MM.1S (cell line): ENCODE results near the gene RBM15B.

Experiments used
- DNase-seq: peaks from one replicate; pipeline ENCODE4 v3.0.0-alpha.2; 2015
- H2AFZ ChIP-seq: fragments of 300-600 bp; sonication (generic); 2 replicates; pipeline ENCODE4 v1.6.0; 2016; ENCODE audit warnings: antibody characterized with exemption, low read length
- H3F3A ChIP-seq: fragments of 300-600 bp; sonication (generic); 2 replicates; pipeline ENCODE4 v1.6.1; 2016; ENCODE audit warnings: mild to moderate bottlenecking, antibody characterized with exemption, low read length, moderate library complexity, mixed read lengths; ENCODE audit not compliant: insufficient read depth
- H3K27ac ChIP-seq: fragments of 300-600 bp; sonication (generic); 2 replicates; pipeline ENCODE4 v1.5.1; 2016; ENCODE audit warnings: mild to moderate bottlenecking, low read length
- H3K27me3 ChIP-seq: fragments of 300-600 bp; sonication (generic); replicated peaks from 2 replicates; pipeline ENCODE4 v1.6.0; 2016; ENCODE audit warnings: low read length; ENCODE audit not compliant: insufficient read depth
- H3K36me3 ChIP-seq: fragments of 300-600 bp; sonication (generic); replicated peaks from 2 replicates; pipeline ENCODE4 v1.6.1; 2016; ENCODE audit warnings: mild to moderate bottlenecking, low read length, mixed read lengths; ENCODE audit not compliant: insufficient read depth
- H3K4me1 ChIP-seq: fragments of 300-600 bp; sonication (generic); 2 replicates; pipeline ENCODE4 v1.6.1; 2016; ENCODE audit warnings: low read length, mixed read lengths
- H3K4me2 ChIP-seq: fragments of 300-600 bp; sonication (generic); 2 replicates; pipeline ENCODE4 v1.6.0; 2016; ENCODE audit warnings: low read depth, low read length
- H3K4me3 ChIP-seq: fragments of 300-600 bp; sonication (generic); 2 replicates; pipeline ENCODE4 v1.5.1; 2016; ENCODE audit warnings: low read length, mixed read lengths
- H3K79me2 ChIP-seq: fragments of 300-600 bp; sonication (generic); 2 replicates; pipeline ENCODE4 v1.6.1; 2016; ENCODE audit warnings: mixed run types, low read length, mixed read lengths
- H3K9ac ChIP-seq: fragments of 300-600 bp; sonication (generic); 2 replicates; pipeline ENCODE4 v1.6.1; 2016; ENCODE audit warnings: low read length, mixed read lengths
- H3K9me2 ChIP-seq: fragments of 300-600 bp; sonication (generic); replicated peaks from 2 replicates; pipeline ENCODE4 v1.6.1; 2016; ENCODE audit warnings: mild to moderate bottlenecking, low read length, mixed read lengths; ENCODE audit not compliant: insufficient read depth
- H3K9me3 ChIP-seq: fragments of 300-600 bp; sonication (generic); replicated peaks from 2 replicates; pipeline ENCODE4 v1.6.1; 2016; ENCODE audit warnings: mild to moderate bottlenecking, low read length, mixed read lengths; ENCODE audit not compliant: insufficient read depth
- H4K20me1 ChIP-seq: fragments of 300-600 bp; sonication (generic); 2 replicates; pipeline ENCODE4 v1.6.1; 2016; ENCODE audit warnings: mild to moderate bottlenecking, low read length, moderate library complexity, mixed read lengths; ENCODE audit not compliant: insufficient read depth
- CTCF ChIP-seq: fragments of 300-600 bp; sonication (generic); IDR thresholded peaks from 2 replicates; pipeline ENCODE4 v1.5.1; 2016; ENCODE audit warnings: antibody characterized with exemption, low read length, mixed read lengths
- EZH2 ChIP-seq: fragments of 300-600 bp; sonication (generic); optimal IDR thresholded peaks from 2 replicates; pipeline ENCODE3; 2017; ENCODE audit warnings: low read depth, mild to moderate bottlenecking, antibody characterized with exemption, low read length, mixed read lengths
- EZH2phosphoT487 ChIP-seq: fragments of 300-600 bp; sonication (generic); IDR thresholded peaks from 2 replicates; pipeline ENCODE4 v1.6.1; 2018; ENCODE audit warnings: antibody characterized with exemption, low read length

RBM15B gene

GRCh38 chr3:51374456-51374855 lies 16.6 kb upstream of the RBM15B start:
- Histone ChIP-seq H3K27ac (no peak overlapping the region), H3K36me3 (no peaks in the 10 kb centered on the region), H3K9ac (no peak overlapping the region), H2AFZ (no peak overlapping the region), H3K4me3 (no peak overlapping the region), H3F3A (no peaks in the 10 kb centered on the region), H3K79me2 (no peaks in the 10 kb centered on the region), H3K4me1 (no peaks in the 10 kb centered on the region), H4K20me1 (no peaks in the 10 kb centered on the region), H3K27me3 (no peaks in the 10 kb centered on the region), H3K9me2 (no peaks in the 10 kb centered on the region), H3K9me3 (no peaks in the 10 kb centered on the region), H3K4me2 (no peak overlapping the region)
- TF ChIP-seq CTCF (no peak), EZH2phosphoT487 (no peak), EZH2 (no peak)
- DNase-seq = no peak

GRCh38 chr3:51375136-51375535 lies 15.9 kb upstream of the RBM15B start:
- DNase-seq = no peak
- no peak overlapping the region for H3K4me2 ChIP-seq
- H3K79me2 ChIP-seq = no peaks in the 10 kb centered on the region
- no peaks in the 10 kb centered on the region for H3K4me1 ChIP-seq
- TF ChIP-seq EZH2 = no peak
- TF ChIP-seq CTCF = no peak
- TF ChIP-seq EZH2phosphoT487 = no peak
- H4K20me1 ChIP-seq = no peaks in the 10 kb centered on the region
- no peaks in the 10 kb centered on the region for H3K9me2 ChIP-seq
- no peak overlapping the region for H2AFZ ChIP-seq
- H3K4me3 ChIP-seq = no peak overlapping the region
- H3K9ac ChIP-seq = no peak overlapping the region
- no peaks in the 10 kb centered on the region for H3K9me3 ChIP-seq
- no peaks in the 10 kb centered on the region for H3K36me3 ChIP-seq
- H3F3A ChIP-seq = no peaks in the 10 kb centered on the region
- H3K27me3 ChIP-seq = no peaks in the 10 kb centered on the region
- no peak overlapping the region for H3K27ac ChIP-seq

- Histone ChIP-seq H4K20me1 (no peaks in the 10 kb centered on the region), H3K4me1 (no peaks in the 10 kb centered on the region), H3K4me3 (no peak overlapping the region), H3K9me2 (no peaks in the 10 kb centered on the region), H3K9ac (no peak overlapping the region), H3K79me2 (no peaks in the 10 kb centered on the region), H3K27me3 (no peaks in the 10 kb centered on the region), H3F3A (no peaks in the 10 kb centered on the region), H3K36me3 (no peaks in the 10 kb centered on the region), H3K9me3 (no peaks in the 10 kb centered on the region), H3K27ac (no peak overlapping the region), H2AFZ (no peak overlapping the region), H3K4me2 (no peak overlapping the region)
- no peak for DNase-seq
- TF ChIP-seq EZH2 (no peak), CTCF (no peak), EZH2phosphoT487 (no peak)
Measured at GRCh38 chr3:51375571-51375970, 15.5 kb upstream of the RBM15B start.

GRCh38 chr3:51378065-51378464 lies 13.0 kb upstream of the RBM15B start:
- Histone ChIP-seq H3K9me2 (no peaks in the 10 kb centered on the region), H3K27me3 (no peaks in the 10 kb centered on the region), H3K36me3 (no peaks in the 10 kb centered on the region), H3F3A (no peaks in the 10 kb centered on the region), H4K20me1 (no peaks in the 10 kb centered on the region), H2AFZ (no peak overlapping the region), H3K9me3 (no peaks in the 10 kb centered on the region), H3K4me3 (no peak overlapping the region), H3K4me1 (no peaks in the 10 kb centered on the region), H3K27ac (no peak overlapping the region), H3K4me2 (no peak overlapping the region), H3K9ac (no peak overlapping the region), H3K79me2 (no peaks in the 10 kb centered on the region)
- DNase-seq = no peak
- TF ChIP-seq CTCF (no peak), EZH2 (no peak), EZH2phosphoT487 (no peak)
